Measurements from ENCODE around the gene ARHGEF11.

The ARHGEF11 gene

DNA sequence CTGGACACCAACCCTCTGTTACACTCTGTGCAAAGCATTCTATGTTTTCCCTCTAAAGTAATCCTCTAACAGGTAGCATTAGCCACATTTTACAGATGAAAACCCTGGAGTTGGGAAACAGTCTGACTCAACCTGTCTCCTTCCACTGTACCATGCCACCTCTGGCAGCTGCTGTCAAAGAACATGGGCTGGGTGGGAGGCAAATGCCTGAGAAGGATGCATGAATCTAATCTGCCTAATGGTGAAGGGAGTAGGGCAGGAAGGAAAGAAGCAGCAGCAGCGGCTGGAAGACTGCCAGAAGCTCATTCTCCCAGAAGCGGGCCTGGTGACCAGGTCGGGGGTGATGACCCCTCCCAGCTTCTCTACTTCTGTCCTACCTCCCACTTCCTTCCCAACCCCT is 103.4 kb downstream of the ARHGEF11 start:
- H3K4me3 ChIP-seq (IDR thresholded peaks at IDR 0.05; ENCODE audit: insufficient read depth, low read depth, low read length): no peak overlapping the region
- TF ChIP-seq, protein P1, sequence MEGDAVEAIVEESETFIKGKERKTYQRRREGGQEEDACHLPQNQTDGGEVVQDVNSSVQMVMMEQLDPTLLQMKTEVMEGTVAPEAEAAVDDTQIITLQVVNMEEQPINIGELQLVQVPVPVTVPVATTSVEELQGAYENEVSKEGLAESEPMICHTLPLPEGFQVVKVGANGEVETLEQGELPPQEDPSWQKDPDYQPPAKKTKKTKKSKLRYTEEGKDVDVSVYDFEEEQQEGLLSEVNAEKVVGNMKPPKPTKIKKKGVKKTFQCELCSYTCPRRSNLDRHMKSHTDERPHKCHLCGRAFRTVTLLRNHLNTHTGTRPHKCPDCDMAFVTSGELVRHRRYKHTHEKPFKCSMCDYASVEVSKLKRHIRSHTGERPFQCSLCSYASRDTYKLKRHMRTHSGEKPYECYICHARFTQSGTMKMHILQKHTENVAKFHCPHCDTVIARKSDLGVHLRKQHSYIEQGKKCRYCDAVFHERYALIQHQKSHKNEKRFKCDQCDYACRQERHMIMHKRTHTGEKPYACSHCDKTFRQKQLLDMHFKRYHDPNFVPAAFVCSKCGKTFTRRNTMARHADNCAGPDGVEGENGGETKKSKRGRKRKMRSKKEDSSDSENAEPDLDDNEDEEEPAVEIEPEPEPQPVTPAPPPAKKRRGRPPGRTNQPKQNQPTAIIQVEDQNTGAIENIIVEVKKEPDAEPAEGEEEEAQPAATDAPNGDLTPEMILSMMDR (conservative IDR thresholded peaks at IDR 0.05; ENCODE audit: low read depth, low read length): no peak
- H3K36me3 ChIP-seq (ENCODE audit: insufficient read depth): no peaks in the 10 kb centered on the region

DNA sequence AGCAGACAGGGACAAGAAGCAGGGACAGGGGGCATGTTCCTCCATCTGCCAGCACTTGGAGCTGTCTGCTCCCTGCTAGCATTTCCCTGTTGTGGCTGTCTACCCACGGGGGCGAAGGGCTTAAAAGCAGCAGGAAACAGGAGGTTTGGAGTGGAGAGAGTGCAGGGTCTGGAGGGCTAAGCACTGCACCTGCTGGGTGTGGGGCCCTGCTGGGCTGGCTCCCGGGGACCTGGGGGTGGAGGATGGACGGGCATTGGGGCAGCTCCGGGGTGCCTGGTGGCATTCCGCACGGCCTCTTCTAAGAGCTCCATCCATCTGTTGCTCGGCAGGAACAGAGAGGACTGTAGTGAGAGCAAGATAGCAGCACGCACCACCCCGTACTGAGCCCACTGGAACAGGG is 103.9 kb downstream of the ARHGEF11 start:
- Histone ChIP-seq H4K20me1 (ENCODE audit: insufficient read depth) (no peaks in the 10 kb centered on the region), H3K36me3 (ENCODE audit: insufficient read depth) (no peaks in the 10 kb centered on the region), H3K4me1 (ENCODE audit: low read depth, poor library complexity, severe bottlenecking) (no peaks in the 10 kb centered on the region), H3K9ac (no peak overlapping the region), H3K27ac (no peak overlapping the region), H2AFZ (ENCODE audit: low read depth) (no peak overlapping the region), H3K4me3 (IDR thresholded peaks at IDR 0.05; ENCODE audit: insufficient read depth, low read depth, low read length) (no peak overlapping the region), H3K27me3 (ENCODE audit: insufficient read depth, low read depth) (no peaks in the 10 kb centered on the region), H3K79me2 (ENCODE audit: insufficient read depth, low read depth) (no peaks in the 10 kb centered on the region), H3K4me2 (no peak overlapping the region)
- TF ChIP-seq, protein P1 (conservative IDR thresholded peaks at IDR 0.05; ENCODE audit: low read depth, low read length): no peak

More for the DNA sequence above, 103.4 kb downstream of the ARHGEF11 start:
- H2AFZ ChIP-seq (ENCODE audit: low read depth): no peak overlapping the region
- no peaks in the 10 kb centered on the region for H3K27me3 ChIP-seq (ENCODE audit: insufficient read depth, low read depth)
- H4K20me1 ChIP-seq (ENCODE audit: insufficient read depth): no peaks in the 10 kb centered on the region
- no peaks in the 10 kb centered on the region for H3K79me2 ChIP-seq (ENCODE audit: insufficient read depth, low read depth)
- no peak overlapping the region for H3K27ac ChIP-seq
- no peak overlapping the region for H3K4me2 ChIP-seq
- H3K4me1 ChIP-seq (ENCODE audit: low read depth, poor library complexity, severe bottlenecking): no peaks in the 10 kb centered on the region
- H3K9ac ChIP-seq: no peak overlapping the region

DNA sequence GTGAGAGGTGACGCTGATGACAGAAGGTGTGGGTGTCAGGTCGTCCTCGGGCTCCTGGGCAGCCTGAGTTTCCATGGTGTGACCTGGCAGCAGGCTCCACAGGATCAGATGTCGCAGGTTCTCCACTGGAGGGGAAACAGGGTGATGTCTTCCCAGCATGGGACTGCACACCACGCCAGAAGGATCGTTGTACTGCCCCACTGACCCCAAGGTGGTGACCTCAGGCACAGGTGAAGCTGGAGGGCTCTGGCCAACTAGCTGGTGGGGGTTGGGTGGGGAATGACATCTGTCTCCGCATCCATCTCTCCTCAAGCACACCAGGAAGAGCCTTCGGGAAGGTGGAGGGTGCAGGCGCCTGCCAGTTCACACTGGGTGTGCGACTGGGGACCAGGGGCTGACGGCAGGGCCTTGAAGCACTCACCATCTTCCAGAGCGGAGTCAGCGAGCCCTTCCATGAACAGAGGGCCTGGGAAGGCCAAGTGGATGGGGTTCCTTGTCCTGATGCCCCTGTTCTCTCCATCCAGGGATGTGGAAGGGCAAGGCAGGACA is 105.7 kb downstream of the ARHGEF11 start:
- no peaks in the 10 kb centered on the region for H3K4me1 ChIP-seq (ENCODE audit: low read depth, poor library complexity, severe bottlenecking)
- H2AFZ ChIP-seq (ENCODE audit: low read depth): no peak overlapping the region
- H3K4me2 ChIP-seq: no peak overlapping the region
- no peak overlapping the region for H3K27ac ChIP-seq
- TF ChIP-seq, protein P1 (conservative IDR thresholded peaks at IDR 0.05; ENCODE audit: low read depth, low read length): no peak
- no peaks in the 10 kb centered on the region for H4K20me1 ChIP-seq (ENCODE audit: insufficient read depth)
- no peaks in the 10 kb centered on the region for H3K36me3 ChIP-seq (ENCODE audit: insufficient read depth)
- H3K4me3 ChIP-seq (IDR thresholded peaks at IDR 0.05; ENCODE audit: insufficient read depth, low read depth, low read length): no peak overlapping the region
- no peaks in the 10 kb centered on the region for H3K27me3 ChIP-seq (ENCODE audit: insufficient read depth, low read depth)
- H3K79me2 ChIP-seq (ENCODE audit: insufficient read depth, low read depth): no peaks in the 10 kb centered on the region
- no peak overlapping the region for H3K9ac ChIP-seq

DNA sequence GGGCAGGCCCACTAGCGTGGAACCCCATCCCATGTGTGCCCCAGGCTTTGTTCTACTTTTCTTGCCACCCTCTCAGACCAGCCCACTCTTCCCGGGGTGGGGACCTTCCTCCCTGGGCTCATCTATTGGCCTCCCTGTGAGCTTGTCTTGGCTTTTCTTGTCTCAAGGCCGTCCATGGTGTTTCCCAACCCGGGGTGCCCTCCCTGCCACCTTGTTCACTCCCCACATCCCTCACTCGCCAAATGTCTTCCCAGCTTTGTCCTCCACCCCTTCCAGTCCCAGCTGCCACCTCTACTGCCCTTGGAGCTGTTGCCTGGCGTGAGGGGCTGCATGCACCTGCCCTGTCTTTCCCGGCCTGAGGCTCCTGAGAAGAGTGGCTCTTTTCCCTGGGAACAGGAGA is 106.7 kb downstream of the ARHGEF11 start:
- Histone ChIP-seq H3K4me2 (no peak overlapping the region), H3K36me3 (ENCODE audit: insufficient read depth) (no peaks in the 10 kb centered on the region), H4K20me1 (ENCODE audit: insufficient read depth) (no peaks in the 10 kb centered on the region)

More for the DNA sequence above, 106.7 kb downstream of the ARHGEF11 start:
- TF ChIP-seq, protein P1 (conservative IDR thresholded peaks at IDR 0.05; ENCODE audit: low read depth, low read length): no peak
- no peak overlapping the region for H2AFZ ChIP-seq (ENCODE audit: low read depth)
- H3K9ac ChIP-seq: no peak overlapping the region
- no peaks in the 10 kb centered on the region for H3K79me2 ChIP-seq (ENCODE audit: insufficient read depth, low read depth)
- H3K27me3 ChIP-seq (ENCODE audit: insufficient read depth, low read depth): no peaks in the 10 kb centered on the region
- H3K4me1 ChIP-seq (ENCODE audit: low read depth, poor library complexity, severe bottlenecking): no peaks in the 10 kb centered on the region
- H3K4me3 ChIP-seq (IDR thresholded peaks at IDR 0.05; ENCODE audit: insufficient read depth, low read depth, low read length): no peak overlapping the region
- H3K27ac ChIP-seq: no peak overlapping the region
